SK-MEL-5 (cell line): ENCODE results near the gene MACROD1. TPM values are rescaled to one million over a fixed set of nuclear protein-coding genes. Genes with fewer than 3 reads are reported as not detected.

Experiments
- DNase-seq: peaks from one replicate; pipeline ENCODE4 v3.0.0-alpha.2; 2016; ENCODE audit warnings: low read depth, low spot score
- in situ Hi-C: cut with HindIII; loops from 2 replicates; pipeline ENCODE4 v1.10.0; 2016; ENCODE audit warnings: low sequenced_read_pairs, high pct_unique_total_duplicates, low pct_unique_long_range_greater_than_20kb
- total RNA-seq: library from RNA; depleted of rRNA; stranded (reverse); fragments of >200 nt; shearing (Covaris generic); gene quantifications from 2 replicates; pipeline ENCODE4 v1.2.3, GENCODE V29; 2014

MACROD1 gene
- total RNA-seq, 1 experiment from 2014 or later = 15.7 TPM

DNA sequence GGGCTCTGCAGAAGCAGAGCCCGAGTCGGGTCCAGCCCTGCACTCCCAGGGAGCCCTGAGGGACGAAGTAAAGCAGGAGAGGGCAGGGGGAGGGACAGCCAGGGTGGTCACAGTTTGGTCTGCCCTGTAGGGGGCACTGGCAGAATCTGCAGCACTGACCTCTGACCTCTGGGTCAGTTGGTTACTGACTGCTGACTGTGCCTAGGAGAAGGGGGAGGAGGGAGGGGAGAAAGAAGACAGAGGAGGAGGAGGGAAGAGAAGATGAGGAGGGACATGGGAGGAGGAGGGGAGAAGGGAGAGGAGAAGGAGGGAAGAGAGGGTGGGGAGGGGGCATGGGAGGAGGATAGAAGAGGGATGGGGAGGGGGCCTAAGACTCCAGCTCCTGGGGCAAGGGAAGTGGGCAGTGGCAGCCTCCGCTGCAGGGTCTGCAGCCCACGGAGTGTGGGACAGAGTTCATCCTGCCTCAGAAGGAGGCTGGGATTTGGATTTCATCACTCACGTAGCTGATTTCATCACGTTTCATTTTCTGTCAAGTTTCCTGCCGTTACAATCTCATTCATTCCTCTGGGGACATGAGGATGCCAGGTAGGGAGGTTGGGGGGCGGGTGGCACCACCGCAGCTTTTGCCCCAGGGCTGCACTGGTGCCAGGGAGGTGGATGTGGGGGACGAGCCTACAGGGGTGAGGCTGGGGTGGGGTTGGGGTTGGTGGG, 75.0 kb downstream of the MACROD1 start:
- DNase-seq = no peak
- in situ Hi-C loops = no loop called here

DNA sequence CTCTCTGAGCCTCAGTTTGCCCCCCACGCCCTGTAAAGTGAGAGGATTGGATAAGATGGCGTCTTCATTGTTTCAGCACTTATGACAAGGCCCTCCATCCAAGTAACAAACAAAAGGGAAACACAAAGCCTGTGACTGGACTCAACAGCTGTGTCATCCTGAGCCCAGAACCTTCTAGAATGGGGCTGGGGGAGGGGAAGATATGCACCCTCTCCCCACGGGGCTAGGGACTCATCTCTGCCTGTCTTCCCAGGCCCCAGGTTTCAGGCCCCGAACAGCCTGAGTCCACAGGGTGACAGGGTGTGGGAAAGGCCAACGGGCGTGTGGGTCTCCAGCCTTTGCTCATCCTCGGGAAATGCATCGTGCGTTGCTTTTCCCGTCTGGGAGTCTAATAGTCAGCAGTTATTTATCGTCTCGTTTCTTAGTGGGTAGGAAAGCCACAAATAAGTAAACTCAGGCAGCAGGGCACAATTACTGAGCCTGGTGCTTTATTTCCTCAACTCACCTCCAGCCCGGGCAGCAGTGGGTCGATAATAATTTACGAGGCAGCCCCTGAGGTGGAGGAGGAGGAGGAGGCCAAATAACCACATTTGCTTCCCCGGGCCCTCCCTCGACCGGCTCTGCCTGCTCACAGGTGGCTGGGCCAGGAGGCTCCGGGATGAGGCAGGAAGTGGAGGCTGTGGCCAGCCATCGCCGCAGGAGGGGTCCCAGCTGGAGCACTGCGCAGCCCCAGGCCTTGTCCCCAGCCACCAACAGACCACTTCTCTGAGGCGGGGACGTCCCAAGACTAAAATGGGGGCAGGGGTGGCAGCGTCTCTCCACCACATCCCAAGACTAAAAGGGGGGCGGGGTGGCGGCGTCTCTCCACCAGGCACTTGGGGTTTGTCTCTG, 75.8 kb downstream of the MACROD1 start:
- in situ Hi-C loops = no loop called here
- DNase-seq = no peak

DNA sequence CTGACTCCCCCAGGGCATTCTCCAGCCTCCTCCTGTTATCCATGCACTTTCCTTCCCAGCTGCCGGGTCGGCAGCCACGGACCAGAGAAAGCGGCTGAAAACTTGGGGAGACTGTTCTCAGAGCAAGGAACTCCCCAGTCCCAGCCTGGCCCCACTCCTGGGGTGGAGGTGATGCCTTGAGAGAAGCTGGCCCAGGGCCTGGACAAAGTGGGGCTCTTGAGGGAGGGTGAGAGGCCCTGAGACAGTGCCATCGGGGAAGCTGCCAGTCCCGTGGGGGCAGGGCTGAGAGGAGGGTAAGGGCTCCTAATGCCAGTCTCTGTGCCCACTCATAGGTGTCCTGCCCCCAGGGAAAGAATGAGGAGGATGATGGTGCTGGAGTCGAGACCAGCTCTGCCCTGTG, 76.4 kb downstream of the MACROD1 start:
- no peak for DNase-seq
- in situ Hi-C loops = no loop called here

DNA sequence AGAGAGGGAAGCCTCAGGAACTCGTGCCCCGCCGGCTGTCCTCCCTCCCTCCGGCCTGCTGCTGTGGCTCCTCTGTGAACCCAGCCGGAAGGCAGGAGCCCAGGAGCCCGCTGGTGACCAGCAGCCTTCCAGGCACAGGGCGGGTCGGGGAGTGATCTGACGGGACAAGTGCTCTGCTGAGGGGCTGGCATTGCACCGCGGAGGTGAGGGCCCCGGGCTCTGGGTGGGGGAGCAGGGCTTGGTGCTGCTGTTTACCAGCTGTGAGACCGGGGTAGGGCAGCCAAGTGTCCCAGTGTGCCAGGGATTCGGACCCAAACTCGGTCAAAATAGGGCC, 76.9 kb downstream of the MACROD1 start:
- in situ Hi-C loops = no loop called here
- no peak for DNase-seq

DNA sequence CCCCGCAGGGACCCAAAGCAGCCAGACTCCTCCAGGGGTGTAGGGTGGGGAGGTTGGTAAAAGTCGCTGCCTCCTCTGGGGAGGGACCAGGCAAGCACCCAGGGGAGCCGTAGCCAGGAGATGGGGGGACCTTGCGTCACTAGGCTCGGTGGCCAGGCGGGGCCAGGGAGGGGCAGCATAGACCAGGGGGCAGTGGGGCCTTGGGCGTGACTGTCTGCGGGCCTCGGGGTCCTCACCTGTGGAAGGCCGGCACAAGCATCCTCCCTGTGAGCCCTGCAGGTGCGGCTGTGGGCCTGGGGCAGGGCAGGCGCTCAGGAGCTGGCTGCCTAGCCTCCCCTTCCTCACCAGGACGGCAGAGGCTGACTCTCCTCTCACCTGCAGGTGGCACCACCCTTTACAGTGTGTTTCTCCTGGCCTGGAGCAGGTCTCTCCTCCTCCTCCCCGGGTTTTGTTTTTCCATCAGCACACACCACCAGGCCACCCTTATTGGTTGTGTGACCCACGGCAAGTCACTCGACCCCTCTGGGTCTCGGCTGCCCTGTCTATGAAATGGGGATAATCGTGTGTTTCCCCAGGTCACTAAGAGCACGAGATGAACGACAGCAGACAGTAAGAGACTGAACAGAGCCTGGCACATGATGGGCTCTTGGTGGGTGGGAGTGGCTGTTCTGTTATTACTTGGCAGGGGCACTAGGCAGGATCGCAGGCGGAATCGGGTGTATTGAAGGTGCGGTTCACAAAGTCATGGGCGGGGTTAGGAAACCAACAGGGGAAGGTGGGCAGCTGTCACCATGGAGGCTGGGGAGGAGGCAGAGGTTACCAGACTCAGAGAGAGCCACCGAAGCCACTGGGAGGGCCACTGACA, 77.5 kb downstream of the MACROD1 start:
- in situ Hi-C loops = no loop called here
- DNase-seq = peak; percentile 26

DNA sequence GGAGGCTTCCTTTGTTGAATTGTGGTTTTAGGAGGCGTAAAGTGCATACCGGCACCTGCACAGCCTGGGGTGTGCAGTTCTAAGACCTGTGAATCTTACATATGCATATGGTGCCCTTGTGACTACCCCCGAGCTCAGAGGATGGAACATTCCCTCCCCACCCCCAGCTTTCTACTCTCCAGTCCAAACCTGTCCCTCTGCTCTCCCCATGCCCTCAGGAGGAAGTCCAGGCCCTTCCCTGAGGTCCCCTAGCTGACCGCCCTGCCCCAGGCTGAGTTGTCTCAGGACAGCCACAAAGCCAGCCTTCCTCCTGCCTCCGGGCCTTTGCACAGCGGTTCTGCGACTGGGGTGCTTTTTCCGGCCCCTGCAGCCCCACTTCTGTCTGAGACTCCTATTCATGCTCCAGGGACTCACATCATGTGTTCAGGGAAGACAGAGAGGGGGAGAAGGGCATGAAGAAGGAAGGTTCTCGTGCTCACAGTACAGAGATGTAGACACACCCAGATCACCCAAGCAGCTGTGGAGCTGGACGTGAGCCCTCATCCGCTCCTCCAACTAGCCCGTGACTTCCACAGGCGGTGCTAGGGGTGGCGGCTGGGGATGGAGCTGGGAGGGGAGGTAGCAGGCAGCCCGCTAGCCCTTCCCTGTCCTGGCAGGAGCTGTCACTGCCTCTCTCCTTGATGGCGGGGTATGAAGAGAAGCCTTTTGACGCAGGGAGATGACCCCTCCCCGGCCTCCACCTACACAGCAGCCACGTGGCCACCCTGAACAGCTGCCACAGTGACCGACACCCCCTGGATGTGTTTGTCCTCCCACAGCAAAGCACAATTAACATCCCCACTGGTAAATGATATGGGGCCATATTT, 79.4 kb downstream of the MACROD1 start:
- no peak for DNase-seq
- in situ Hi-C loops = no loop called here

DNA sequence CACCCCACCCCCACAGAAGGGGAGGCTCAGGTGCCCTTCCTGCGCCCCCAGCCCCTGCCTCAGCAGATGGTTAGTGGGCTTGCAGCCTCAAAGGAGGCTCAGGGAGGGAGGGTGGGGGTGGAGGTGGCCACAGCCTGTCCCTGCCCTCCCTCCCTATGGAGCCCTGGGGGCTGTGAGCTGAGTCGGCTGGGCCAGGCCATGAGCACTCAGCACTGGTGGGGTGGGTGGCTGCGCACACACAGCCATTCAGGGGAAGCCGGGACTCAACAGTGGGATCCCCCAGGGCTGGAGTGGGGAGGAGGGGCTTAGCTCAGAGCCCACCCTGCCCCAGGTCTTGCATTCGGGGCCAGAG, 80.0 kb downstream of the MACROD1 start:
- no peak for DNase-seq
- in situ Hi-C loops = no loop called here

DNA sequence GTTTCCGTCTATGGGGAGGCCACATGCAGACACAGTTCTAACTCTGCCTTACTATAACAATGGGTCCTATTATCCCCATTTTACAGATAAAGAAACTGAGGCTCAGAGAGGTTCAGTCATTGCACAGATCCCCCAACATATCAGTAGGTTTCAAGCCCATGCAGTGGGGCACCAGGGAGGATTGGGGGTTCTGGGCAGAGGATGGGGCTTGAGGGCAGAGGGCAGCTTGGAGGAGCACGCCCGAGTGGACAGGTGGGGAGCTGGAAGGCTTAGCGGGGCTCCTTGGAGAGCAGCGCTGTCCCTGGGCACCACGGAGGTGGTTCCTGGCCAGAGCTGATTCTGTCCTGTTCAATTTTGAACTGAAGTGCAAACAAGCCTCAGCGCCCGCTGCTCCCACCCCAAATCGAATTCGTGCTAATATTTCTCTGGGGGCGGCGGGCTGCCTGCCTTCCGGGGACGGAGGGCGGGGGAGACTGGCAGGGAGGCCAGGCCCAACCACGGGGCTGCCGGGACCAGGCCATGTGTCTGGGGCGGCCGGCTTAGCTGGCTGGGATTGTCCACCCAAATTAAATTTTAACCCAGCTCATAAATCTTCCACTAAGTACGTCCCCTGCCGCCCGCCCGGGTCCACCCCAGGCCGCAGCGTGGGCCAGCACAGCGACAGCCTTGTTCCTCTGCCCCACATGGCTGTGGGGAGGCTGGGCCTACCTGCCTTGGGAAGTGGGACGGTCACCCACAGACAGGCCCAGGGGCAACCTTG, 80.8 kb downstream of the MACROD1 start:
- DNase-seq = no peak
- in situ Hi-C loops = no loop called here

DNA sequence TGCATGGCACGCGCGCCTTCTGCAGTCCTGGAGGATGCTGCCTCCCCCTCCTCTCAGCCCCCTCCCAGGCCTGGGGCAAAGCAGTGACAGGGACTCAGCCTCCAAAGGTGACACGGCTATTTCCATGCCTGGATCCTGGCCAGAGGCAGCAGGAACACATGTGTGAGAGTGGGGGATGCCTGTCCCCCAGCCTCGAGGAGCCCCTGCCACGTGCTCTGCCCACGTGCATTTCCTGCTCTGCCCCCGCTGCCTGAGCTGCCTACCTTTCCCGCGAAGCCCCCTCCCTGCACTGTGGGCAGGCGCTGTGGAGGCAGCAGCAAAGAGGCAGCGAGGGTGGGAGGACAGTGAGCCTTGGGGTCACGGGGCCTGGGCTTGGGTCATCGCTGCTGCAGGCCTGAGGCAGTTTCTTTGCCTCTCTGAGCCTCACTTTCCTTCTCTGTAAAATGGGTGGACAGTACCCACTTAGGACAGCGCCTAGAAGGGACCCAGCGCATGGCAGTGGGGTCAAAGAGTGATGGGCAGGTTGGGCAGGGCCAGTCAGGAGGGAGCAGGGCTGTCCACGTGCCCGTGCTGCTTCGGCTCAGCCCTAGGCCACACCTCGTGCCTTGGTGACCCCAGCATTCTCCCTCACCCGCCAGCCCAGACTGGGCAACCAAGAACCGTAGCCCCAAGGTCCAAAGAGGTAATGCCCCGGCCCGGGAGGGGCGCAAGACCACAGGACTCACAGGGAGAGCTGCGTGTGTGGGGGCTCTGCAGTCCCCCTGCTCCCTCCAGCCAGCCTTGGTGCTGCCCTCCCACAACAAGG, 81.6 kb downstream of the MACROD1 start:
- no peak for DNase-seq
- in situ Hi-C loops = no loop called here

DNA sequence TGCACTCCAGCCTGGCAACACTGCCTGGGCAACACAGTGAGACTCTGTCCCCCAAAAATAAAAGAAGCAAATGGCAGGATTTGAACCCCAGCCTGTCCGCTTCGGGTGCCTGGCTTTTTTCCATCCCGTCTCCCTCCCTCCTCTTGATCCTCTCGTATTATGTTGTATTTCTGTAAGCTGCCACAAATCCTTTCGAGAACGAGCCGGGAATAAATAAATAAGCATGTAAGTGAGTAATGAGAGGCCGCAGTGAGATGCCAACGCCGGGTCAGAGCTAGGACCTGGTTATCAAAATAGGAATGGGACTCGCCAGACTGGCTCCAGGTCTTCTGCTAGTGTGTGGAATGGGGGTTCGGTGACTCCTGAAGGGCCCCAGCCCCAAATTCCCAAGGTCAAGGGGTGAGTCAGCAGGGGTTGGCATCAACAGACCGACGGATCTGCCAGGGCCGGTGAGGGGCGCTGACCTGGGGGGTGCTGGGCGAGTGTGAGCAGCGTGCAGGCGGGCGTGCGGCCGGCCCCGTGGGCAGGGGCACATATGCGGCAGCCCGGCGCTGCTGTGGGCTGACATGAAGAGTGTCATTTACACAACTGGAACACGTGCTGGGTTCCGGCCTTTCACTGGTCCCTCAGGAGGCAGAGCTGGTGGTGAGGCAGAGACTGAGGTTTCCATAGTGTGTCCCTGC, 82.4 kb downstream of the MACROD1 start:
- no peak for DNase-seq
- in situ Hi-C loops = no loop called here

DNA sequence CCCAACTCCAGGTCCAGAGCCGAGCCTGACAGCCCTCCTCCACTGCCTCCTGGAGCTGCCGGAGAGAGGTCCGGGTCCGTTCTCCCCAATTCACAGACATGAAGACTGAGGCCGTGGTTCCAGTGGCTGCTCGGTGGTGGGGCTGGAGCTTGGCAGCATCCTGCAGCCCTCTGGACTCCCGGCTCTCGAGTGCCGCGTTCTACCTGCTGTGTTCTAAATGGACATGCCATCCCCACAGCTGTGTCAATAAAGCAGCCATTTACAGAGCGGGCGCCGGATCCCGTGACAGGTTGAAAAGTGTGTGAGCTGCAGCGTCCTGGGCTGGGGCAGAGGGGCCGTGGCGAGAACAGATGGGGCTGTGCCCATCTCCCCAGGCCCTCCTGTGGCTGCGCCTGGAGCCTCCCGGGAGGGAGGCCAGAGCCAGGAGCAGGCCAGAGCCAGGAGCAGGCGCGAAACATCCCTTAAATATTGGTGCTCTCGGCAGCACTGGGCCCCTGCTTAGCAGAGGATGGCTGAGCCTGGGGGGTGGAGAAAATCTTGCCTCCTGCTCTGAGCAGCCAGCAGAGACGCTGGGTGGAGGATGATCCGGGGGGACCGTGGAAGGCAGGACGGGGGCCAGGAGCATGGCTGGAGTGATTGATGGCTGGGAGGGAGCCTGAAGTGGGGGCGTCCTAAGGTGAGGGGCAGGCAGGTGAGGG, 84.0 kb downstream of the MACROD1 start:
- no peak for DNase-seq
- in situ Hi-C loops = no loop called here

DNA sequence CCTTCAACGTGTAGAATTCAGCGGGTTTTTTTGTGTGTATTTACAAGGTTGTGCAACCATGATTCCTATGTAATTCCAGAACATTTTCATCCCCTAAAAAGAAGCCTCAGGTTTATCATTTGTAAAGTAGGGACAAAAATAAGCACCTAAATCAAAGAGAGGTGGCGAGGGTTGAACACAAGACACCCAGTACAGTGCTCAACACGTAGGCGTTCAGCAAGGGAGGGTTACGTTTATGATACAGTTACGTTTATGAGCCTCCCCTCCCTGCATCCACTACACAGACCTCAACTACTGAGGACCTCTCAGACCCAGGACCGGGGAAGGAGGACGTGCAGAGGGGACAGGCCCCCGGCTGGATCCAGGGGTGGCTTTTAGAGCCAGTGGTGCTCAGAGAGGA, 85.5 kb downstream of the MACROD1 start:
- DNase-seq = no peak
- in situ Hi-C loops = no loop called here

DNA sequence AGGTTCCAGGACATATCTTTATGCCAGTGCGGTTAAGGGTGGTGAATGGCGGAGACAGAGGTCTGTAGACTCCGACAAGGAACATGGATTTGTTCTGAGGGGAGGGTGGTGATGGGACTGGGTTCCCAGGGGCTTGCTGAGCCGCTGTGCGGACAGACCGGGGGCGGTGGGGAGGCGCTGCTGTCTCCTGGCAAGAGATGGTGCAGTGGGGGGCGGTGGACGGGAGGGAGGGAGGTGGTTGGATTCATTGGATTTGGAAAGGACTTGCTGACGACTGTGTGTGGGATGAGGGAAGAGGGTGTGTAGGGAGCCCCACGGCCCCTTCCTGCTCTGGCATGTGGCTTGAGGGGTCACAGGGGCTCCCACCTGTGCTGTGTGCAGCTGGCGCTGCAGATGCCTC, 87.0 kb downstream of the MACROD1 start:
- no peak for DNase-seq
- in situ Hi-C loops = no loop called here

DNA sequence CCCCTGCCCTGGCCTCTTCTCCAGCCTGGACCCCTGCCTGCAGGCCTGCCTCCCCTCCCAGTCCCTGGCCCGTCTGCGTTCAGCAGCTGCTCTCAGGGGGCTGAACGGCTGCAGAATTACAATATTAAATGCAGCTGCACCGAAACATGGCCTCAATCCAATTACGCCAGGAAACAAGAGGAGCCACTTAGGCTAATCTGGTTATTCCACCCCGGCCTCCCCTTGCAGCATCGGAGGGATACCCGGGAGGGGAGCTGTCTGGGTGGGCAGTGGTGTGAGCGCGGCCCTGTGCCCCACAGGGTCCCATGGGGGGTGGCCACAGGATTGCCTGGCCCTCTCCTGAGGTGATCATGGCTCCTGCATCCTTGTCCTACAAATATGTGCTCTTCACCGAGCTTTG, 87.6 kb downstream of the MACROD1 start:
- in situ Hi-C loops = no loop called here

DNA sequence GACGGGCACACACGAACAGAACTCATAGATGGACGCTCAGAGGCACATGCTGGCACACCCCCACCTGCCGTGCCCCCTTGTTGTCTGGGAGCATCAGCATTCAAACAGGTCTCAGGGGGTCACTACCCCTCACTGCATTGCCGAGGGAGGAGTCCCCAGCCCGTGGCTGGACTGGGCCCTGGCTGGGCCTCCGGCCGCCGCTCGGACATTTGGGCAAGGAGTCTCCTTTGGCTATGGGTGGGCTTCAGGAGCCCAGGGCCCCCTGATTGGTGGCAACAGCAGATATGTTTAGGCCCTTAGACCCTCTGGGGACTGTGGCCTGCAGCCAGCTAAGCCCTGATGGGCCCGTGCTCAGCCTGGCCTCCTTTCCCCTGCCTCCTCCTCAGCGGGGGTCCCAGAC, 88.3 kb downstream of the MACROD1 start:
- DNase-seq = no peak
- in situ Hi-C loops = no loop called here

More for the DNA sequence above, 87.6 kb downstream of the MACROD1 start:
- DNase-seq = no peak
